Suprapubic skin (tissue), 4 donors: Measurements from ENCODE around the gene RGS16.

Experiments
- POLR2A ChIP-seq, 2 donors: fragments of 450-650 bp; IDR thresholded peaks; one replicate each; pipeline ENCODE4 v1.6.1; 2017; ENCODE audit warnings: antibody characterized with exemption in 2 of 2, mild to moderate bottlenecking in 2 of 2, moderate library complexity in 2 of 2
- POLR2AphosphoS5 ChIP-seq, 3 donors: sonication (generic); formaldehyde crosslinking; IDR thresholded peaks; one replicate each; pipeline ENCODE4 v1.6.1; 2017; ENCODE audit warnings: antibody characterized with exemption in 3 of 3
- TF ChIP-seq, protein P1 (sequence below), 2 donors: fragments of 200-600 bp in 1 of 2; fragments of 450-650 bp in 1 of 2; sonication (generic) in 1 of 2; IDR thresholded peaks; one replicate each; pipeline ENCODE4 v1.5.1; 2016 to 2019; ENCODE audit warnings: antibody characterized with exemption in 2 of 2, mild to moderate bottlenecking in 1 of 2, moderate library complexity in 1 of 2

DNA sequence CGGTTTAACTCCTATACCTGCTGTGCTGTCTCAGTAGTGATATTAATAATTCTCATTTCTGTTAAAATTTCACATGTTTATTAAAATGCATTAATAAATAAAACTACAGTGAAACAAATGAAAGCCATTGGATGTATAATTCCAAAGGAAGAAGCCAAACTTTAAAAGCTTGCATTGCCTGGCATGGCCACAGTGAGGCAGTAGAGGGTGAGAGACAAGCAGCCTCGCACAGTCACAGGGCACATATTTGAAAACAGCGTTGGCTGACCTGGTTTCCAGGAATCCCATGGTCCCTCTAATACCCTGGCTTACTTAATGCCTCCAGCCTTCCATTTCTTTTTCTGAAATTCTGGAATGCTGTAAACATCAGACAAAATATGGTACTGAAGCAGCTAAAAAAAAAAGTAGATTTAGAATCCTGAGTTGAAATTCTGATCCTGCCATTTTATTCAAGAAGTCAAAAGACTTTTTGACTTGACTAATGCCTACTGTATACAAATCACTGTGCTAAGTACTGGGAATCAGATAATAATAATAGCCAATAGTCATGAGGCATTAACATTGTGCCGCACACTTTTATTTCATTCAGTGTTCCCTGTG is 8.4 kb downstream of the RGS16 start:
- TF ChIP-seq, protein P1, sequence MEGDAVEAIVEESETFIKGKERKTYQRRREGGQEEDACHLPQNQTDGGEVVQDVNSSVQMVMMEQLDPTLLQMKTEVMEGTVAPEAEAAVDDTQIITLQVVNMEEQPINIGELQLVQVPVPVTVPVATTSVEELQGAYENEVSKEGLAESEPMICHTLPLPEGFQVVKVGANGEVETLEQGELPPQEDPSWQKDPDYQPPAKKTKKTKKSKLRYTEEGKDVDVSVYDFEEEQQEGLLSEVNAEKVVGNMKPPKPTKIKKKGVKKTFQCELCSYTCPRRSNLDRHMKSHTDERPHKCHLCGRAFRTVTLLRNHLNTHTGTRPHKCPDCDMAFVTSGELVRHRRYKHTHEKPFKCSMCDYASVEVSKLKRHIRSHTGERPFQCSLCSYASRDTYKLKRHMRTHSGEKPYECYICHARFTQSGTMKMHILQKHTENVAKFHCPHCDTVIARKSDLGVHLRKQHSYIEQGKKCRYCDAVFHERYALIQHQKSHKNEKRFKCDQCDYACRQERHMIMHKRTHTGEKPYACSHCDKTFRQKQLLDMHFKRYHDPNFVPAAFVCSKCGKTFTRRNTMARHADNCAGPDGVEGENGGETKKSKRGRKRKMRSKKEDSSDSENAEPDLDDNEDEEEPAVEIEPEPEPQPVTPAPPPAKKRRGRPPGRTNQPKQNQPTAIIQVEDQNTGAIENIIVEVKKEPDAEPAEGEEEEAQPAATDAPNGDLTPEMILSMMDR (IDR thresholded peaks at IDR 0.05): peak; percentile 62 to 83
- TF ChIP-seq POLR2AphosphoS5 (IDR thresholded peaks at IDR 0.05): no peak
- TF ChIP-seq POLR2A (IDR thresholded peaks at IDR 0.05): no peak
